Jurkat, Clone E6-1 (cell line): ENCODE data around the gene CDKAL1.

Experiments used
- DNase-seq: peaks from one replicate; pipeline ENCODE4 v3.0.0-alpha.2; 2011; ENCODE audit warnings: low read depth, low spot score
- H3K4me3 ChIP-seq: 2 replicates; pipeline ENCODE4 v1.5.1; 2011; ENCODE audit warnings: mild to moderate bottlenecking, low read length, control low read depth, moderate library complexity

Gene CDKAL1

DNA sequence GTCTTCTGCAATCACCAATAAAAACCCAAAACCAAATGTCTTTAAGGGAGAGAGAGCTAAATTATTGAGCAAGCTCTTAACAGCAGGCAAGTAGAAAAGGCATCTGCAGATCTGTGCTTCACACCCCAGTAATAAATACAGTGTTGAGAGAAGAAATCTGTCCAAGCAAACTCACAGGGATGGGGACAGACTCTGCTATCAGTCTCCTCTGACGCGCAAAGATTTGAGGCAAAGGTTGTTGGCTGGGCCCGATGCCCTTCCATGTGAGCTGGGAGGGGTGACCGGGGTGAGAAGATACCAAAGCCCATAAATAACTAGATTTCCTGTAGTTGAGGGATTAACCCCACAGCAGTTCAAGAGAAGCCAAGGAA is 744.1 kb downstream of the CDKAL1 start:
- H3K4me3 ChIP-seq, result no peak overlapping the region
- DNase-seq, result no peak

DNA sequence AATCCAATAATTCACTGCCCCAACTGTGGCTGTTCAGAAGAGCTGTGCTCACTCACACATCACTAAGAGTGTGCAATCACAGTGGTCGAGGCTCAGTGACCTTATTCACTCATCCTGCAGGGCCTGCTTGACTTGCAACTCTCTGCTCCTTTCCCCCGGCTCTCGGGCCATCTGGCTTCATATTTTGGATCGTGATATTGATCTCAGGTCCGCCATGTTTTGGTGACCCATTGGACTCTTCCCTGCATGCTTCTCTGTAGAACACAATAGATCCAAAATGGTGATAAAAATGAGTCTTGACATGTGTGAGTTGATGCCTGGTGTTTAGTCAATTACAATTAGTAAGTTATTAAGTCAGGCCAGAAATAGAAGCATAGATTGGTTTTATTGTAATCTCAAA is 745.4 kb downstream of the CDKAL1 start:
- DNase-seq, result no peak

DNA sequence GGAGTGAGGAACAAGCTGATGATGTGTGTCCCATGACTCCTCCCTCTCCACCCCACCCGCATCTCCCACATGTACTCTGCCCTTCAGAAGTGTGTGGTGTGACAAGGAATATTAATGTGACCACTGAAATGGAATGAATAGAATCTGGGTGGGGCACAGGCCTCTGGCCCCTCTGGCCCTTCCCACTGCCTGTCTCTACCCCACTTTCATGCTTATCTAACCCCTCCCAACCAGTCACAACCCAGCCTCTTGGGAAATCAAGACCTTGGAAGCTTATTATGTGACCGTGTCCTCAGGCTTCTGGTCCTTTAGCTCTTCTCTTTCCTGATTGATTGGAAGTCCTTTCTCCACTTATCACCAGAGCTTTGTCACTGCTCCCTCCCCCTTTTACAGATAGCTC is 747.1 kb downstream of the CDKAL1 start:
- no peak overlapping the region for H3K4me3 ChIP-seq
- DNase-seq, result no peak

More for the DNA sequence above, 745.4 kb downstream of the CDKAL1 start:
- H3K4me3 ChIP-seq, result no peak overlapping the region
